IMR-90 (cell line): ENCODE measurements around the gene COA5. TPM values are rescaled to one million over a fixed set of nuclear protein-coding genes. Genes with fewer than 3 reads are reported as not detected.

Experiments used
- ATAC-seq: fragments of 200-7000 bp; cut with Tn5 transposase; 2 replicates; pipeline ENCODE4 v1.9.1; 2020; ENCODE audit warnings: low read depth, mild to moderate bottlenecking, moderate library complexity
- BruUV-seq: library from RNA; stranded (reverse); fragments of 400-500 nt; replicated peaks from 2 replicates; lab custom pipeline; 2021; lab: Mats Ljungman, UMichigan
- CTCF ChIA-PET: fragments of 300-600 bp; formaldehyde crosslinking; extraction: SDS; loops from one replicate; lab custom pipeline; 2021; ENCODE audit warnings: antibody characterized with exemption; lab: Yijun Ruan, JAX
- POLR2A ChIA-PET: fragments of 300-600 bp; sonication (Branson Sonifier 250); formaldehyde crosslinking; loops from one replicate; lab custom pipeline; 2022; ENCODE audit warnings: antibody characterized with exemption; ENCODE audit not compliant: unreplicated experiment; lab: Charles Lee
- DNase-seq: peaks from one replicate; pipeline ENCODE4 v3.0.0; 2013
- H2AFZ ChIP-seq: replicated peaks from 2 replicates; pipeline ENCODE3; 2013; ENCODE audit warnings: low read length, mild to moderate bottlenecking; ENCODE audit not compliant: poor library complexity
- H2AK5ac ChIP-seq: 2 replicates; pipeline ENCODE4 v1.6.1; 2013; ENCODE audit warnings: low read depth, low read length, inconsistent platforms
- H2AK9ac ChIP-seq: replicated peaks from 2 replicates; pipeline ENCODE3; 2013; ENCODE audit warnings: mild to moderate bottlenecking, low read depth, low read length, moderate library complexity; ENCODE audit not compliant: poor library complexity
- H2BK120ac ChIP-seq: 2 replicates; pipeline ENCODE4 v1.6.1; 2013; ENCODE audit warnings: low read depth, low read length, inconsistent platforms
- H2BK15ac ChIP-seq: 3 replicates; pipeline ENCODE4 v1.6.1; 2013; ENCODE audit warnings: low read depth, low read length, inconsistent platforms
- H2BK20ac ChIP-seq: 2 replicates; pipeline ENCODE4 v1.6.1; 2013; ENCODE audit warnings: low read depth, mild to moderate bottlenecking, inconsistent platforms, low read length, moderate library complexity
- H2BK5ac ChIP-seq: 2 replicates; pipeline ENCODE4 v1.6.1; 2013; ENCODE audit warnings: mild to moderate bottlenecking, low read depth, low read length, inconsistent platforms; ENCODE audit not compliant: poor library complexity, severe bottlenecking
- H3K14ac ChIP-seq: replicated peaks from 2 replicates; pipeline ENCODE4 v1.6.1; 2013; ENCODE audit warnings: low read depth, low read length, inconsistent platforms
- H3K18ac ChIP-seq: 2 replicates; pipeline ENCODE4 v1.6.1; 2013; ENCODE audit warnings: low read depth, low read length, control low read depth
- H3K23ac ChIP-seq: 2 replicates; pipeline ENCODE4 v1.6.1; 2013; ENCODE audit warnings: low read depth, low read length, inconsistent platforms
- H3K27ac ChIP-seq: 2 replicates; pipeline ENCODE4 v1.5.1; 2013; ENCODE audit warnings: mild to moderate bottlenecking, control low read depth, low read length; ENCODE audit not compliant: insufficient read depth
- H3K27me3 ChIP-seq: 2 replicates; pipeline ENCODE4 v1.6.1; 2013; ENCODE audit warnings: low read length; ENCODE audit not compliant: control insufficient read depth, insufficient read depth
- H3K36me3 ChIP-seq: 2 replicates; pipeline ENCODE4 v1.6.1; 2013; ENCODE audit warnings: low read length, mixed read lengths; ENCODE audit not compliant: control insufficient read depth, insufficient read depth
- H3K4ac ChIP-seq: 2 replicates; pipeline ENCODE4 v1.6.1; 2013; ENCODE audit warnings: low read depth, low read length, inconsistent platforms
- H3K4me1 ChIP-seq: 2 replicates; pipeline ENCODE4 v1.6.1; 2013; ENCODE audit warnings: low read length, mixed read lengths; ENCODE audit not compliant: control insufficient read depth, insufficient read depth
- H3K4me2 ChIP-seq: 2 replicates; pipeline ENCODE4 v1.6.1; 2013; ENCODE audit warnings: low read depth, mild to moderate bottlenecking, control low read depth, low read length, moderate library complexity
- H3K4me3 ChIP-seq: 2 replicates; pipeline ENCODE4 v1.5.1; 2013; ENCODE audit warnings: low read depth, mild to moderate bottlenecking, control low read depth, low read length, moderate library complexity; ENCODE audit not compliant: insufficient read depth
- H3K56ac ChIP-seq: 2 replicates; pipeline ENCODE4 v1.6.1; 2013; ENCODE audit warnings: low read length, inconsistent platforms; ENCODE audit not compliant: insufficient read depth; ENCODE audit errors: extremely low read depth
- H3K79me1 ChIP-seq, 2 experiments: 2 replicates each; pipeline ENCODE4 v1.6.1; 2013; ENCODE audit warnings: low read length in 2 of 2, inconsistent platforms in 1 of 2, low read depth in 1 of 2
- H3K9ac ChIP-seq: 2 replicates; pipeline ENCODE4 v1.6.1; 2013; ENCODE audit warnings: low read depth, low read length, control low read depth
- H3K9me1 ChIP-seq: 2 replicates; pipeline ENCODE4 v1.6.1; 2013; ENCODE audit warnings: low read length, inconsistent platforms; ENCODE audit not compliant: insufficient read depth
- H3K9me3 ChIP-seq: 2 replicates; pipeline ENCODE4 v1.6.1; 2013; ENCODE audit warnings: low read length; ENCODE audit not compliant: control insufficient read depth, insufficient read depth
- H4K20me1 ChIP-seq: 2 replicates; pipeline ENCODE4 v1.6.1; 2013; ENCODE audit warnings: low read length, inconsistent platforms; ENCODE audit not compliant: insufficient read depth
- H4K5ac ChIP-seq: 2 replicates; pipeline ENCODE4 v1.6.1; 2013; ENCODE audit warnings: mild to moderate bottlenecking, low read depth, low read length, control low read depth
- H4K8ac ChIP-seq, 2 experiments: 2 replicates each; pipeline ENCODE4 v1.6.1; 2013; ENCODE audit warnings: low read depth in 2 of 2, low read length in 2 of 2, control low read depth in 1 of 2, inconsistent platforms in 1 of 2
- H4K91ac ChIP-seq: 2 replicates; pipeline ENCODE4 v1.6.1; 2013; ENCODE audit warnings: low read depth, low read length, inconsistent platforms; ENCODE audit not compliant: insufficient read depth
- BHLHE40 ChIP-seq: fragments of 150-350 bp; IDR thresholded peaks from 2 replicates; pipeline ENCODE4 v1.6.1; 2016; ENCODE audit warnings: mild to moderate bottlenecking, low read depth, low read length
- CEBPB ChIP-seq: IDR thresholded peaks from 2 replicates; pipeline ENCODE4 v1.6.1; 2012; ENCODE audit warnings: low read depth, low read length, improper control_type of control experiment
- CHD1 ChIP-seq: IDR thresholded peaks from 2 replicates; pipeline ENCODE4 v1.6.1; 2012; ENCODE audit warnings: low read depth, low read length, improper control_type of control experiment
- FOS ChIP-seq: fragments of 150-350 bp; IDR thresholded peaks from 2 replicates; pipeline ENCODE4 v1.6.1; 2016; ENCODE audit warnings: low read depth, low read length
- MAZ ChIP-seq: IDR thresholded peaks from 2 replicates; pipeline ENCODE4 v1.6.1; 2012; ENCODE audit warnings: low read depth, mild to moderate bottlenecking, low read length, improper control_type of control experiment, moderate library complexity, borderline replicate concordance
- MXI1 ChIP-seq: IDR thresholded peaks from 2 replicates; pipeline ENCODE4 v1.6.1; 2012; ENCODE audit warnings: low read depth, mild to moderate bottlenecking, low read length, moderate library complexity, borderline replicate concordance
- NFE2L2 ChIP-seq: fragments of 150-350 bp; IDR thresholded peaks from 2 replicates; pipeline ENCODE4 v1.6.1; 2016; ENCODE audit warnings: low read depth, mild to moderate bottlenecking, low read length
- POLR2A ChIP-seq: IDR thresholded peaks from 2 replicates; pipeline ENCODE4 v1.6.1; 2012; ENCODE audit warnings: mild to moderate bottlenecking, low read depth, low read length
- RAD21 ChIP-seq: IDR thresholded peaks from 2 replicates; pipeline ENCODE4 v1.6.1; 2012; ENCODE audit warnings: low read length, improper control_type of control experiment
- RCOR1 ChIP-seq: IDR thresholded peaks from 2 replicates; pipeline ENCODE4 v1.6.1; 2012; ENCODE audit warnings: mild to moderate bottlenecking, low read length, improper control_type of control experiment; ENCODE audit not compliant: insufficient replicate concordance
- SMC3 ChIP-seq: fragments of 150-350 bp; IDR thresholded peaks from 2 replicates; pipeline ENCODE4 v1.6.1; 2016; ENCODE audit warnings: low read depth, mild to moderate bottlenecking, antibody characterized with exemption, low read length, moderate library complexity
- WGBS, 2 experiments: methylation state at CpG; one replicate each; pipeline versions ENCODE4 v1.1.5 to v1.1.7; 2013; ENCODE audit warnings: missing lambda C conversion rate in 2 of 2; ENCODE audit not compliant: insufficient read length in 1 of 2; ENCODE audit errors: extremely low coverage in 2 of 2; 5-methylcytosine and 5-hydroxymethylcytosine counted together
- dilution Hi-C: fragments of 300-500 bp; cut with HindIII; formaldehyde crosslinking; loops from one replicate; pipeline ENCODE4 v1.14.3; 2018; ENCODE audit warnings: low sequenced_read_pairs; ENCODE audit not compliant: unreplicated experiment
- in situ Hi-C: fragments of 300-500 bp; cut with MboI; formaldehyde crosslinking; loops from 3 replicates; pipeline ENCODE4 v1.14.3; 2019; ENCODE audit warnings: low sequenced_read_pairs, inconsistent platforms, mixed read lengths
- intact Hi-C: fragments of 100-400 bp; cut with micrococcal nuclease; formaldehyde crosslinking; loops from 2 replicates; pipeline ENCODE4 v1.10.0; 2022
- polyA plus RNA-seq, 3 experiments: library from polyadenylated mRNA; depleted of rRNA; stranded (reverse); fragments of >200 nt; gene quantifications; 2 replicates each; pipeline ENCODE4 v1.2.3, GENCODE V29; 2012; ENCODE audit warnings: low replicate concordance in 1 of 3
- total RNA-seq: library from RNA; depleted of rRNA; stranded (reverse); fragments of >200 nt; gene quantifications from 2 replicates; pipeline ENCODE4 v1.2.3, GENCODE V29; 2012
- TF ChIP-seq, protein P1 (sequence below): fragments of 150-350 bp; IDR thresholded peaks from 2 replicates; pipeline ENCODE4 v1.6.1; 2017; ENCODE audit warnings: mild to moderate bottlenecking, antibody characterized with exemption, low read length, low read depth
- TF ChIP-seq, protein P2 (sequence below): fragments of 150-350 bp; IDR thresholded peaks from 2 replicates; pipeline ENCODE4 v1.6.1; 2016; ENCODE audit warnings: low read depth, mild to moderate bottlenecking, low read length, moderate library complexity, borderline replicate concordance
- TF ChIP-seq, protein P3 (sequence below): conservative IDR thresholded peaks from 2 replicates; pipeline ENCODE4 v1.5.1; 2012; ENCODE audit warnings: mild to moderate bottlenecking, low read depth, low read length, improper control_type of control experiment

Gene COA5
- total and polyA plus RNA-seq, 2 of the 4 experiments (the other 2 are of a cell fraction): 8.4 to 14.2 TPM

DNA sequence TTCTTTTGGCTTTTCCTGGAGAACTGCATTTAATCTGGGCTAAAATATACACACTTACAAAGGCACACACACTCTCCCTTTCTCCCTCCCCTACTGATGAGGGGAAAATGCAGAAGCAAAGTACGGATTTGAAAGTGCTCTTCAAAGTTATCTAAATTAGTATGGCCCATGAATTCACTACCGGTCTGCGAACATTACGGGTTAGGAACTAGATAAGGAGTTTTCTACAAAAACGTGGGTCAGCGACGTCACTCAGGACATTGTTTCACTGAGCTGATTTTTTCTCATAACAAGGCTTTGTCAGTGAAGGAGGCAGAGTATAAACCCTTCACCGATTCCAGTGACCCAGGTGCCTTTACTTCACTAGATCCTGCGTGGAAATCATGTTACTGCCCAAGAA, 47.3 kb downstream of the COA5 start:
- ATAC-seq (no peak), DNase-seq (no peak)
- dilution Hi-C loops (no loop called here), in situ Hi-C loops (no loop called here), intact Hi-C loops (no loop called here)
- Histone ChIP-seq H4K20me1 (peaks cover 5% of the 10 kb centered on the region; the same call in 1 of the 2 replicates), H2BK20ac (no peak overlapping the region), H4K5ac (no peak overlapping the region), H3K27ac (no peak overlapping the region), H2BK120ac (no peak overlapping the region), H2AK5ac (no peak overlapping the region), H2BK5ac (peak overlapping the region; percentile 63), H3K4ac (no peak overlapping the region), H3K4me3 (no peak overlapping the region), H3K4me2 (no peak overlapping the region), H3K23ac (no peak overlapping the region), H3K9me3 (no peaks in the 10 kb centered on the region), H2AFZ (no peak overlapping the region), H3K56ac (no peak overlapping the region), H2AK9ac (no peak overlapping the region), H4K8ac (peak overlapping the region in 1 of 2 experiments; percentile 19; a peak in 2 of 4 replicates), H2BK15ac (no peak overlapping the region), H3K14ac (no peak overlapping the region), H3K9me1 (peaks cover 12% of the 10 kb centered on the region), H3K18ac (no peak overlapping the region), H3K27me3 (no peaks in the 10 kb centered on the region), H4K91ac (no peak overlapping the region), H3K36me3 (peaks cover 16% of the 10 kb centered on the region), H3K79me1 (0 out of 4 replicates have a peak, but pooled peaks cover 0 to 4% of the 10 kb centered on the region in 2 experiments), H3K4me1 (peaks cover 14% of the 10 kb centered on the region), H3K9ac (no peak overlapping the region)
- ChIA-PET POLR2A (no interaction called here), CTCF (interaction anchor here (0.6 kb wide), 1 partner anchor 31 kb away, joined by 3 read pairs; no protein-coding TSS in a partner anchor)
- WGBS, 2 experiments: 90% methylated on average over 2 of the region's 9 CpGs; no CpG with 5 or more reads in 1 of the 2 experiments
- no peak for TF ChIP-seq RAD21
- TF ChIP-seq FOS: no peak
- no peak for TF ChIP-seq SMC3
- no peak for TF ChIP-seq POLR2A
- TF ChIP-seq, protein P1, sequence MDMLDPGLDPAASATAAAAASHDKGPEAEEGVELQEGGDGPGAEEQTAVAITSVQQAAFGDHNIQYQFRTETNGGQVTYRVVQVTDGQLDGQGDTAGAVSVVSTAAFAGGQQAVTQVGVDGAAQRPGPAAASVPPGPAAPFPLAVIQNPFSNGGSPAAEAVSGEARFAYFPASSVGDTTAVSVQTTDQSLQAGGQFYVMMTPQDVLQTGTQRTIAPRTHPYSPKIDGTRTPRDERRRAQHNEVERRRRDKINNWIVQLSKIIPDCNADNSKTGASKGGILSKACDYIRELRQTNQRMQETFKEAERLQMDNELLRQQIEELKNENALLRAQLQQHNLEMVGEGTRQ: no peak
- no peak for TF ChIP-seq NFE2L2
- TF ChIP-seq CEBPB: no peak
- no peak for TF ChIP-seq BHLHE40
- TF ChIP-seq MXI1: no peak
- TF ChIP-seq MAZ: no peak
- no peak for TF ChIP-seq CHD1
- TF ChIP-seq, protein P2, sequence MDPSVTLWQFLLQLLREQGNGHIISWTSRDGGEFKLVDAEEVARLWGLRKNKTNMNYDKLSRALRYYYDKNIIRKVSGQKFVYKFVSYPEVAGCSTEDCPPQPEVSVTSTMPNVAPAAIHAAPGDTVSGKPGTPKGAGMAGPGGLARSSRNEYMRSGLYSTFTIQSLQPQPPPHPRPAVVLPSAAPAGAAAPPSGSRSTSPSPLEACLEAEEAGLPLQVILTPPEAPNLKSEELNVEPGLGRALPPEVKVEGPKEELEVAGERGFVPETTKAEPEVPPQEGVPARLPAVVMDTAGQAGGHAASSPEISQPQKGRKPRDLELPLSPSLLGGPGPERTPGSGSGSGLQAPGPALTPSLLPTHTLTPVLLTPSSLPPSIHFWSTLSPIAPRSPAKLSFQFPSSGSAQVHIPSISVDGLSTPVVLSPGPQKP: no peak
- no peak for TF ChIP-seq RCOR1
- TF ChIP-seq, protein P3, sequence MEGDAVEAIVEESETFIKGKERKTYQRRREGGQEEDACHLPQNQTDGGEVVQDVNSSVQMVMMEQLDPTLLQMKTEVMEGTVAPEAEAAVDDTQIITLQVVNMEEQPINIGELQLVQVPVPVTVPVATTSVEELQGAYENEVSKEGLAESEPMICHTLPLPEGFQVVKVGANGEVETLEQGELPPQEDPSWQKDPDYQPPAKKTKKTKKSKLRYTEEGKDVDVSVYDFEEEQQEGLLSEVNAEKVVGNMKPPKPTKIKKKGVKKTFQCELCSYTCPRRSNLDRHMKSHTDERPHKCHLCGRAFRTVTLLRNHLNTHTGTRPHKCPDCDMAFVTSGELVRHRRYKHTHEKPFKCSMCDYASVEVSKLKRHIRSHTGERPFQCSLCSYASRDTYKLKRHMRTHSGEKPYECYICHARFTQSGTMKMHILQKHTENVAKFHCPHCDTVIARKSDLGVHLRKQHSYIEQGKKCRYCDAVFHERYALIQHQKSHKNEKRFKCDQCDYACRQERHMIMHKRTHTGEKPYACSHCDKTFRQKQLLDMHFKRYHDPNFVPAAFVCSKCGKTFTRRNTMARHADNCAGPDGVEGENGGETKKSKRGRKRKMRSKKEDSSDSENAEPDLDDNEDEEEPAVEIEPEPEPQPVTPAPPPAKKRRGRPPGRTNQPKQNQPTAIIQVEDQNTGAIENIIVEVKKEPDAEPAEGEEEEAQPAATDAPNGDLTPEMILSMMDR: no peak
- BruUV-seq: no TSS peak
